ENCODE measurements around the gene HS3ST4. TPM values are rescaled to one million over a fixed set of nuclear protein-coding genes. Genes with fewer than 3 reads are reported as not detected.

Gene HS3ST4
- total RNA-seq, 1 donor from 2014 or later, result 12.6 TPM

GRCh38 chr16:25916037-25916436 is 224.3 kb downstream of the HS3ST4 start:
- no peaks in the 10 kb centered on the region for H3K27me3 Mint-ChIP-seq (ENCODE audit: low read depth)
- H3K4me3 Mint-ChIP-seq, result no peak overlapping the region
- H3K4me1 Mint-ChIP-seq, result peaks cover 9% of the 10 kb centered on the region
- DNase-seq (ENCODE audit: low spot score in 2 of 2, unreplicated experiment in 2 of 2), result no peak
- TF ChIP-seq CTCF (IDR thresholded peaks at IDR 0.05; ENCODE audit: unreplicated experiment), result no peak
- no peak overlapping the region for H3K27ac Mint-ChIP-seq
- peaks cover 4% of the 10 kb centered on the region for H3K9me3 Mint-ChIP-seq
- no peaks in the 10 kb centered on the region for H3K36me3 Mint-ChIP-seq

GRCh38 chr16:25922438-25922837 is 230.7 kb downstream of the HS3ST4 start:
- Mint-ChIP-seq H3K4me3 (no peak overlapping the region), H3K27me3 (ENCODE audit: low read depth) (peaks cover 7% of the 10 kb centered on the region), H3K4me1 (no peaks in the 10 kb centered on the region), H3K27ac (no peak overlapping the region), H3K36me3 (no peaks in the 10 kb centered on the region), H3K9me3 (peaks cover 5% of the 10 kb centered on the region)
- no peak for DNase-seq (ENCODE audit: low spot score in 2 of 2, unreplicated experiment in 2 of 2)
- TF ChIP-seq CTCF (IDR thresholded peaks at IDR 0.05; ENCODE audit: unreplicated experiment), result no peak

GRCh38 chr16:25925421-25925820 is 233.7 kb downstream of the HS3ST4 start:
- TF ChIP-seq CTCF (IDR thresholded peaks at IDR 0.05; ENCODE audit: unreplicated experiment), result no peak
- Mint-ChIP-seq H3K27me3 (ENCODE audit: low read depth) (peaks cover 7% of the 10 kb centered on the region), H3K9me3 (peaks cover 12% of the 10 kb centered on the region), H3K27ac (no peak overlapping the region), H3K4me1 (no peaks in the 10 kb centered on the region), H3K4me3 (no peak overlapping the region), H3K36me3 (no peaks in the 10 kb centered on the region)
- no peak for DNase-seq (ENCODE audit: low spot score in 2 of 2, unreplicated experiment in 2 of 2)

GRCh38 chr16:25931473-25932035 is 239.8 kb downstream of the HS3ST4 start:
- no peak for DNase-seq (ENCODE audit: low spot score in 2 of 2, unreplicated experiment in 2 of 2)
- Mint-ChIP-seq H3K36me3 (no peaks in the 10 kb centered on the region), H3K27me3 (ENCODE audit: low read depth) (no peaks in the 10 kb centered on the region), H3K4me3 (no peak overlapping the region), H3K27ac (no peak overlapping the region), H3K4me1 (no peaks in the 10 kb centered on the region), H3K9me3 (peaks cover 13% of the 10 kb centered on the region)
- no peak for TF ChIP-seq CTCF (IDR thresholded peaks at IDR 0.05; ENCODE audit: unreplicated experiment)

GRCh38 chr16:25941800-25942499 is 250.2 kb downstream of the HS3ST4 start:
- no peak overlapping the region for H3K4me3 Mint-ChIP-seq
- no peaks in the 10 kb centered on the region for H3K27me3 Mint-ChIP-seq (ENCODE audit: low read depth)
- TF ChIP-seq CTCF (IDR thresholded peaks at IDR 0.05; ENCODE audit: unreplicated experiment), result no peak
- H3K9me3 Mint-ChIP-seq, result peaks cover 12% of the 10 kb centered on the region
- no peak for DNase-seq (ENCODE audit: low spot score in 2 of 2, unreplicated experiment in 2 of 2)
- H3K4me1 Mint-ChIP-seq, result no peaks in the 10 kb centered on the region
- H3K27ac Mint-ChIP-seq, result no peak overlapping the region
- H3K36me3 Mint-ChIP-seq, result no peaks in the 10 kb centered on the region

All from mesothelial cell of epicardium (in vitro differentiated cells).